ENCODE measurements around the gene PPP1R12B. TPM values are rescaled to one million over a fixed set of nuclear protein-coding genes. Genes with fewer than 3 reads are reported as not detected.
"Not testable (repeated sequence)": the region's sequence is repeated elsewhere in the genome, so short reads cannot be mapped to it uniquely, and the experiment has no call there.

Gene PPP1R12B
- total and polyA plus RNA-seq, 8 donors: 4.4 to 29.4 (median 13.7) TPM

- ATAC-seq (peak in 3 of 4 donors; percentile 51 to 76 (median 66)), DNase-seq (peak in 2 of 6 donors; percentile 21 to 34), FAIRE-seq (peak; percentile 47)
- H3K27me3 ChIP-seq; H3K4me1 ChIP-seq; H3K9me3 ChIP-seq; H3K36me3 ChIP-seq; intact Hi-C loops (cut with DNase I): not testable (repeated sequence)
- Histone ChIP-seq H3K4me3 (peak overlapping the region in 1 of 4 donors; percentile 26), H3K27ac (peak overlapping the region in 2 of 4 donors; percentile 50 to 52)
- 53 to 60% methylated on average over 5 of the region's 5 CpGs for WGBS, 2 donors
These were observed 190.7 kb downstream of the PPP1R12B start for GRCh38 chr1:202539166-202539574.

GRCh38 chr1:202539583-202539982, 191.1 kb downstream of the PPP1R12B start:
- 54 to 56% methylated on average over 5 of the region's 5 CpGs for WGBS, 2 donors
- H3K27me3 ChIP-seq; H3K36me3 ChIP-seq; FAIRE-seq; intact Hi-C loops (cut with DNase I); H3K4me1 ChIP-seq; DNase-seq; H3K9me3 ChIP-seq: not testable (repeated sequence)
- Histone ChIP-seq H3K4me3 (peak overlapping the region in 1 of 4 donors; percentile 26), H3K27ac (peak overlapping the region in 3 of 4 donors; percentile 22 to 52 (median 50))
- peak in 2 of 4 donors; percentile 12 to 28 for ATAC-seq

DNA sequence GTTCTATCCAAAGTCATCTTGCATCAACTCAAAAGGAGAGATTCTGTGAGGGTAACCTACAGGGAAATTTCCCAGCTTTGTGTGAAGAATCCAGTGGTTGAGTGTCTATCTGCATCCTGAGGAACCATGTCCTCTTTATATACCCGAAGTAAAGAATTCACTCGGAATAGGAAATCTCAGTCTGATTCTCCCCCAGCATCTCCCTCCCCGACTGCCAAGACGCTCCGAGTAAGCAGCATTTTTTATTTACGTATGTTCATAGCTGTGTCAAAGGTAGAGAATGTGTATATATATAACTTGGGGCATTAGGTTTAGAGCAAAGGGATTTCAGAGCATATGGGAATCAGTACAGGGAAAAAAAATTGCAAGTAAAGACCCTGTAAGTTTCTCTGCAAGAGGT, 191.5 kb downstream of the PPP1R12B start:
- no peak for TF ChIP-seq CTCF (IDR thresholded peaks at IDR 0.05)
- FAIRE-seq: no peak
- peak overlapping the region in 2 of 4 donors; percentile 50 to 52 for H3K27ac ChIP-seq

DNA sequence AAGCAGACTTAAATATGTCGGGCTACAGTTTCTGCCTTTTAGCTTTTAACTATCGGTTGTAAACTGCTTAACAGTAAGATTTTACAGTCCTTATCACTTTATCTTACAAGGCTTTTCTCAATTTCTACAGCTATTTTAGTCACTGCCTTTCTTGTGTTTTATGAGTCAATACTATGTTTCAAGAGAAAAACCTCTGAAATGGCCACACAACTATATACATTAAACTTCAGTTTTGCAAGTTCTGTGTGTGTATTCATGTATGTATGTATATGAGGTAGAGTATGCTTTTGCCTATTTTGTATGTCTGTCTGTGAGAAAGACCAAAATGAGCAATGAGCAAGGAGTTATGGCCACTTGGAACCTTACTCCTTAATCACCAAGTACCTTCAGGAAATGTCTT, 191.9 kb downstream of the PPP1R12B start:
- ATAC-seq (no peak), FAIRE-seq (no peak), DNase-seq (no peak)
- H3K27ac ChIP-seq: peak overlapping the region in 1 of 4 donors; percentile 52
- peak overlapping the region in 1 of 4 donors; percentile 26 for H3K4me3 ChIP-seq
- no peaks in the 10 kb centered on the region for H3K27me3 ChIP-seq
- peaks cover 0 to 7% (median 0%) of the 10 kb centered on the region in 3 donors for H3K4me1 ChIP-seq
- intact Hi-C loops (cut with DNase I): no loop called here
- no peaks in the 10 kb centered on the region for H3K36me3 ChIP-seq
- no peak for TF ChIP-seq CTCF (IDR thresholded peaks at IDR 0.05)
- 87 to 100% methylated on average over 2 of the region's 2 CpGs for WGBS, 2 donors
- no peaks in the 10 kb centered on the region for H3K9me3 ChIP-seq

More for the DNA sequence above, 191.5 kb downstream of the PPP1R12B start:
- no peaks in the 10 kb centered on the region for H3K27me3 ChIP-seq
- intact Hi-C loops (cut with DNase I): no loop called here
- 85 to 89% methylated on average over 6 of the region's 6 CpGs for WGBS, 2 donors
- DNase-seq (no peak), ATAC-seq (no peak)
- H3K4me3 ChIP-seq: peak overlapping the region in 1 of 4 donors; percentile 26
- no peaks in the 10 kb centered on the region for H3K9me3 ChIP-seq
- H3K36me3 ChIP-seq: no peaks in the 10 kb centered on the region
- H3K4me1 ChIP-seq: peaks cover 0 to 7% (median 0%) of the 10 kb centered on the region in 3 donors

DNA sequence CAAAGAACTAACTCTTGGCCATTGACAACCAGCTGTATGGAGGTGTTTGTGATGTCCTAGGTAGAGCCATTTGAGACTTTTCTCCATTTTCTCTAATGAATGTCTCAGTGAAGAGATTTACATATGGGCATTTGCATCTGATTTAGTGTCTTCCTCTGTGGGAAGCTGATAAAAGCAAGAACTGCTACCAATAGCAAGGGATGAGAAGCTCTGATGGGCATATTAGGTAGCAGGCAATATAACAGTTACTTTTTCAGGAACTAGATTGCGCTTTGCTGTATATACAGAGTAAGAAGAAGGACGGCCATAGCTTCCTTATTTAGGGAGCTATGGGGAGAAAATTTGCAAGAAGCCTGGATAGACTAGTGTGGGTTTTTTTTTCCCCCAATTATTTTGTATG, 192.4 kb downstream of the PPP1R12B start:
- ATAC-seq; H3K27ac ChIP-seq; intact Hi-C loops (cut with DNase I); H3K9me3 ChIP-seq; H3K36me3 ChIP-seq; DNase-seq; H3K27me3 ChIP-seq; FAIRE-seq; H3K4me1 ChIP-seq: not testable (repeated sequence)
- peak overlapping the region in 1 of 4 donors; percentile 26 for H3K4me3 ChIP-seq
- 93 to 96% methylated on average over 2 of the region's 2 CpGs for WGBS, 2 donors

DNA sequence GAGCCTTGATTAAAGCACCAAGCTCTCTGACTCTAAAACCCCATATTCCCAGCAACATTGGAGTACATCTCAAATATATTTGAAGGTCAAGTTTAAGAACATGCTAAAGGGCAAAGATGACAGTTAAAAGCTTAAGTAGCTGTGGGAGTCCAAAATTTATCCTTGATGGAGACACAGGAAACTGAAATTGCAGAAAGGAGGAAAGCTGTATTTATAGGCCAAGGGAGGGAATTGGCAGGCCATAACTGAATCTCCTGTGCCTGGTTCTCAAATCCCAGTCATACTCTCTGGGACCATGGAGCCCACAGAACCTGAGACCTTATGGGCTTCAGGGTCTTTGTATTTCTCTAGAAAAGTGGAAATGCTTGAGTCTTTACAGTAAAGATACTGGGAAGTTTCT, 193.9 kb downstream of the PPP1R12B start:
- FAIRE-seq; H3K4me1 ChIP-seq; H3K4me3 ChIP-seq; DNase-seq; ATAC-seq; H3K27me3 ChIP-seq; H3K36me3 ChIP-seq; intact Hi-C loops (cut with DNase I); H3K27ac ChIP-seq; H3K9me3 ChIP-seq: not testable (repeated sequence)

DNA sequence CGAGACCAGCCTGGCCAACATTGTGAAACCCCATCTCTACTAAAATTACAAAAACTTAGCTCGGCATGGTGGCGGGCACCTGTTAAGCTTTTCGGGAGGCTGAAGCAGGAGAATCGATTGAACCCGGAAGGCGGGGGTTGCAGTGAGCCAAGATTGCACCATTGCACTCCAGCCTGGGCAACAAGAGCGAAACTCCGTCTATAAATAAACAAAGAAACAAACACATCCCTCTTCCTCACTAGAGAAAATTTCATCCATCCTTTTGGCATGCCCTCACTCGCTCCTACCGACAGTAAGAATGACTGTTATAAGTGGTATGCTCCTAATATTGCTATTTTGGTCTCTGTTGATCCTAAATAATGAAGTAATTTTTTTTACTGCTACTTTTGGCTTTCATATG, 195.0 kb downstream of the PPP1R12B start:
- DNase-seq; ATAC-seq; H3K4me3 ChIP-seq; H3K36me3 ChIP-seq; H3K27ac ChIP-seq; FAIRE-seq; H3K27me3 ChIP-seq; H3K9me3 ChIP-seq; H3K4me1 ChIP-seq; intact Hi-C loops (cut with DNase I): not testable (repeated sequence)
- 89 to 92% methylated on average over 11 of the region's 11 CpGs for WGBS, 2 donors

DNA sequence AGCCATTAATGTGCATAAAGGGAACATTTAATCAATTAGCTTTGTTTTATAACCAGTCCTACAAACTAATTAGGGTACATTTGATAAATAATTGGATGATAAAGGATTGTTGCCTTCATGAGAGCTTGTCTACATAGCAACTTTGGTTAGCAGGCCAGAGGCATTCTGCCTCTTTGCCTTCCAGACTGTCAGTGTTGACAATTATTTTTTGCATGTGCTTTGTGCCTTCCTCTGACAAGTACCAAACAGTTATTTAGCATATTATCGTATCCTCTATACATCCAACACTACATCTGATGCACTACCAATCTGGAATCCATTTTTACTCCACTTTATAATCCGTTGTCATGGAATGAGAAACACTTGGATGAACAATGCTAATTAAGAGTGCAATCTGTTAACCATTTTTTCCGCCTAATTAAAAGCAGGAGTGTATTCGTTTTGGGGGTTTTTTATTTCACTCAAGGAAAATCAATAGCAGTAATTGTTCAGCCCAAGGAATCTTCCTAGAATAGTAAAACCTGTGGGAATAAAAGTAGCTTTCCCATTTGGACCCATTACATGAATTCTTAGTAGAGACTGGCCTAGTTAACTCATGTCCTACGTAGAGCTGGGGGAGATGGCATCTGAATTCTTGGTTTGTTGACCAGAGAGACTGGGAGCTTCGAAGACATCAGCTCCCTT, 196.4 kb downstream of the PPP1R12B start:
- H3K36me3 ChIP-seq: not testable (repeated sequence)

DNA sequence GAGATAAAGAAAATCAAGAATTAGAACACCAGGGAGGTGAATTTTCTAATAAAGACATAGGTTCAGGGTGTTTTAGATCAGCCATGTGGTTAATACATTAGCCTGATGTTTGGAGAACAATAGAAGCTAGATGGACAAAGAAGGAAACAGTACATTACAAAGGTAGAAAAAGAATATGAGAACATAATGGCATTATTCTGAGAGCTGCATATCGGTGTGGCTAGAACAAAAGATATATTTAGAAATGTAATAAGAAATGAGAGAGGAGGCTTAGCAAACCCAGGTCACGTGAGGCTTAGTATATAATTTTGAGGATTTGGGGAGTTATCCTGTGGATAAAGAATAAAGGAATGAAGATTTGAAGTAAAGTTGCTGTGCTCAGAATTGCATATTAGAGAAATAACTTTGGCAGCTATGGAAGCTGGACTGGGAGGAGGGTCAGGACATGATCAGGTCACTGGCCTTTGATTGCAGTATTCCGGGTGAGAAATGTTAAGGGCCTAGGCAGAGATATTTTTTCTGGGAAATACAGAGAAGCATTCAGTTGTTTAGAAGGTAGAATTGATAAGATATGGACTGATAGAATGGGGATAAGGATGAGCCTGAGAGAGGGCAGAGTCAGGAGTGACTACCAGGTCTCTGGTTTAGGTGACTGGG, 197.3 kb downstream of the PPP1R12B start:
- intact Hi-C loops (cut with DNase I); H3K9me3 ChIP-seq; H3K4me1 ChIP-seq; H3K36me3 ChIP-seq; DNase-seq; FAIRE-seq; ATAC-seq; H3K4me3 ChIP-seq; H3K27ac ChIP-seq; H3K27me3 ChIP-seq: not testable (repeated sequence)
- WGBS, 2 donors: 90 to 93% methylated on average over 3 of the region's 3 CpGs

More for the DNA sequence above, 196.4 kb downstream of the PPP1R12B start:
- WGBS, 2 donors: 88 to 91% methylated on average over 6 of the region's 6 CpGs
- H3K27me3 ChIP-seq; ATAC-seq; H3K4me1 ChIP-seq; H3K27ac ChIP-seq; DNase-seq; FAIRE-seq; intact Hi-C loops (cut with DNase I); H3K4me3 ChIP-seq; H3K9me3 ChIP-seq: not testable (repeated sequence)

- not testable (repeated sequence) for FAIRE-seq
These were observed 197.9 kb downstream of the PPP1R12B start for GRCh38 chr1:202546377-202546776.

More at GRCh38 chr1:202546377-202546776, 197.9 kb downstream of the PPP1R12B start:
- H3K4me3 ChIP-seq; H3K9me3 ChIP-seq; H3K27me3 ChIP-seq; H3K27ac ChIP-seq; H3K4me1 ChIP-seq; H3K36me3 ChIP-seq; DNase-seq; intact Hi-C loops (cut with DNase I): not testable (repeated sequence)
- peak in 1 of 4 donors; percentile 30 for ATAC-seq
- 90 to 93% methylated on average over 3 of the region's 3 CpGs for WGBS, 2 donors
